Sigmoid colon (tissue), 4 donors: ENCODE data around the gene PLK3.

Source experiments
- EP300 ChIP-seq, 4 donors: sonication (generic); formaldehyde crosslinking; IDR thresholded peaks; one replicate each; pipeline ENCODE4 v1.6.1; 2017; ENCODE audit warnings: antibody characterized with exemption in 4 of 4
- POLR2A ChIP-seq, 2 donors: fragments of 450-650 bp; IDR thresholded peaks; one replicate each; pipeline ENCODE4 v1.6.1; 2016; ENCODE audit warnings: antibody characterized with exemption in 2 of 2, mild to moderate bottlenecking in 2 of 2, moderate library complexity in 2 of 2
- POLR2AphosphoS5 ChIP-seq, 4 donors: sonication (generic); formaldehyde crosslinking; IDR thresholded peaks; one replicate each; pipeline ENCODE4 v1.6.1; 2017; ENCODE audit warnings: antibody characterized with exemption in 4 of 4
- TF ChIP-seq, protein P1 (sequence below), 4 experiments: fragments of 450-650 bp in 3 of 4; fragments of 200-600 bp in 1 of 4; IDR thresholded peaks; one replicate each; pipeline ENCODE4 v1.5.1; 2016 to 2019; ENCODE audit warnings: antibody characterized with exemption in 4 of 4, mild to moderate bottlenecking in 3 of 4, moderate library complexity in 2 of 4

DNA sequence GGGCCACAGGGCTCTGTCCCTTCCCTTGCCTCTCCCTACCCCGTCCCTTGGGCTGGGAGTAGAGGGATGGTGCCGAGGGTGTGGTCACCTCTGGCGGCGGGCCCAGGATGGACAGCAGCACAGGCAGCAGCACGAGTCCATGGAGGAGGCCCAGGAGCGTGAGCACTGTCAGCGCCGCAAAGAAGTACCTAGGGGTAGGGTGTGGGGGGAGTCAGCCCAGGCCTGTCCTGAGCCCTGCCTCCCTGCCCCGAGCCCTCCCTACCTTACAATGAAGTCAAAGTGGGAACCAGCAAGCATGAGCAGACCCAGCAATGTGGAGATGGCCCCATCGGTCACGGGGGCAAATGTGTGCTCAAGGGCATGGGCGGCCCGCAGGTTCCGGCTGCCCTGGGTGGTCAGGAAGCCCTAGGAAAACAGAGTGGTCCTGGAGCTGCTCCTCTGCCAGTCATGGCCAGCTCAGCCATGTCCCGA lies 22.8 kb downstream of the PLK3 start:
- no peak for TF ChIP-seq POLR2A (IDR thresholded peaks at IDR 0.05)
- no peak for TF ChIP-seq POLR2AphosphoS5 (IDR thresholded peaks at IDR 0.05)
- TF ChIP-seq, protein P1, sequence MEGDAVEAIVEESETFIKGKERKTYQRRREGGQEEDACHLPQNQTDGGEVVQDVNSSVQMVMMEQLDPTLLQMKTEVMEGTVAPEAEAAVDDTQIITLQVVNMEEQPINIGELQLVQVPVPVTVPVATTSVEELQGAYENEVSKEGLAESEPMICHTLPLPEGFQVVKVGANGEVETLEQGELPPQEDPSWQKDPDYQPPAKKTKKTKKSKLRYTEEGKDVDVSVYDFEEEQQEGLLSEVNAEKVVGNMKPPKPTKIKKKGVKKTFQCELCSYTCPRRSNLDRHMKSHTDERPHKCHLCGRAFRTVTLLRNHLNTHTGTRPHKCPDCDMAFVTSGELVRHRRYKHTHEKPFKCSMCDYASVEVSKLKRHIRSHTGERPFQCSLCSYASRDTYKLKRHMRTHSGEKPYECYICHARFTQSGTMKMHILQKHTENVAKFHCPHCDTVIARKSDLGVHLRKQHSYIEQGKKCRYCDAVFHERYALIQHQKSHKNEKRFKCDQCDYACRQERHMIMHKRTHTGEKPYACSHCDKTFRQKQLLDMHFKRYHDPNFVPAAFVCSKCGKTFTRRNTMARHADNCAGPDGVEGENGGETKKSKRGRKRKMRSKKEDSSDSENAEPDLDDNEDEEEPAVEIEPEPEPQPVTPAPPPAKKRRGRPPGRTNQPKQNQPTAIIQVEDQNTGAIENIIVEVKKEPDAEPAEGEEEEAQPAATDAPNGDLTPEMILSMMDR (IDR thresholded peaks at IDR 0.05), result no peak
- no peak for TF ChIP-seq EP300 (IDR thresholded peaks at IDR 0.05)
